ENCODE results near the gene NPAS4.

GRCh38 chr11:66412110-66412509 lies 8.7 kb upstream of the NPAS4 start:
- TF ChIP-seq GATA2 (IDR thresholded peaks at IDR 0.05; ENCODE audit: low read depth, low read length) (no peak), GATA3 (IDR thresholded peaks at IDR 0.05; ENCODE audit: low read depth, low read length) (no peak)
